ENCODE results near the gene CARD19. TPM values are rescaled to one million over a fixed set of nuclear protein-coding genes. Genes with fewer than 3 reads are reported as not detected.

CARD19 gene
- total RNA-seq, 1 experiment from 2014 or later, result 54.5 TPM

GRCh38 chr9:93087971-93088655, 7.9 kb upstream of the CARD19 start:
- Histone ChIP-seq H3K4me1 (ENCODE audit: control insufficient read depth in 1 of 2, insufficient read depth in 2 of 2, low read length in 2 of 2) (peaks cover 2 to 24% of the 10 kb centered on the region in 2 experiments), H3K36me3 (ENCODE audit: control insufficient read depth in 1 of 2, insufficient read depth in 2 of 2, low read length in 2 of 2) (peaks cover 0 to 8% of the 10 kb centered on the region in 2 experiments; a peak in 2 of 4 replicates), H3K79me2 (ENCODE audit: insufficient read depth, low read length) (no peaks in the 10 kb centered on the region), H3K9me2 (ENCODE audit: insufficient read depth) (no peaks in the 10 kb centered on the region), H2AFZ (ENCODE audit: low read depth, low read length, poor library complexity, severe bottlenecking) (no peak overlapping the region), H3K27ac (ENCODE audit: low read depth, low read length) (no peak overlapping the region), H3K9me3 (ENCODE audit: control insufficient read depth in 1 of 2, insufficient read depth in 1 of 2, low read depth in 1 of 2, low read length in 2 of 2) (peaks cover 0 to 21% of the 10 kb centered on the region in 2 experiments; a peak in 2 of 4 replicates), H3K4me3 (replicated peaks in 1 of 2; ENCODE audit: low read depth in 1 of 2, low read length in 2 of 2) (no peak overlapping the region), H3K27me3 (ENCODE audit: insufficient read depth, low read length) (no peaks in the 10 kb centered on the region), H3K4me2 (ENCODE audit: low read length) (no peak overlapping the region), H3K9ac (ENCODE audit: low read length) (no peak overlapping the region), H4K20me1 (ENCODE audit: insufficient read depth) (no peaks in the 10 kb centered on the region)
- no TSS peak for BruUV-seq (replicated peaks)
- TF ChIP-seq SP1 (IDR thresholded peaks at IDR 0.05; ENCODE audit: low read depth) (no peak), YY1 (IDR thresholded peaks at IDR 0.05; ENCODE audit: extremely low read depth, insufficient replicate concordance, low read depth, low read length) (no peak), ELF1 (IDR thresholded peaks at IDR 0.05; ENCODE audit: borderline replicate concordance, low read depth) (no peak), EGR1 (IDR thresholded peaks at IDR 0.05; ENCODE audit: low read depth) (no peak), POLR2AphosphoS5 (IDR thresholded peaks at IDR 0.05; ENCODE audit: low read depth, low read length) (no peak), ZFX (IDR thresholded peaks at IDR 0.05) (no peak), FOSL1 (IDR thresholded peaks at IDR 0.05; ENCODE audit: low read depth) (no peak), CEBPB (IDR thresholded peaks at IDR 0.05; ENCODE audit: low read depth) (no peak), TCF7L2 (IDR thresholded peaks at IDR 0.05; ENCODE audit: borderline replicate concordance, extremely low read depth, insufficient read depth, insufficient read length) (no peak), POLR2A (IDR thresholded peaks at IDR 0.05; ENCODE audit: borderline replicate concordance, extremely low read depth, insufficient read depth, insufficient read length) (no peak), EZH2phosphoT487 (IDR thresholded peaks at IDR 0.05; ENCODE audit: borderline replicate concordance) (no peak), EZH2 (IDR thresholded peaks at IDR 0.05) (no peak)
- TF ChIP-seq, protein P1, sequence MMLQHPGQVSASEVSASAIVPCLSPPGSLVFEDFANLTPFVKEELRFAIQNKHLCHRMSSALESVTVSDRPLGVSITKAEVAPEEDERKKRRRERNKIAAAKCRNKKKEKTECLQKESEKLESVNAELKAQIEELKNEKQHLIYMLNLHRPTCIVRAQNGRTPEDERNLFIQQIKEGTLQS (IDR thresholded peaks at IDR 0.05), result no peak
- TF ChIP-seq, protein P2, sequence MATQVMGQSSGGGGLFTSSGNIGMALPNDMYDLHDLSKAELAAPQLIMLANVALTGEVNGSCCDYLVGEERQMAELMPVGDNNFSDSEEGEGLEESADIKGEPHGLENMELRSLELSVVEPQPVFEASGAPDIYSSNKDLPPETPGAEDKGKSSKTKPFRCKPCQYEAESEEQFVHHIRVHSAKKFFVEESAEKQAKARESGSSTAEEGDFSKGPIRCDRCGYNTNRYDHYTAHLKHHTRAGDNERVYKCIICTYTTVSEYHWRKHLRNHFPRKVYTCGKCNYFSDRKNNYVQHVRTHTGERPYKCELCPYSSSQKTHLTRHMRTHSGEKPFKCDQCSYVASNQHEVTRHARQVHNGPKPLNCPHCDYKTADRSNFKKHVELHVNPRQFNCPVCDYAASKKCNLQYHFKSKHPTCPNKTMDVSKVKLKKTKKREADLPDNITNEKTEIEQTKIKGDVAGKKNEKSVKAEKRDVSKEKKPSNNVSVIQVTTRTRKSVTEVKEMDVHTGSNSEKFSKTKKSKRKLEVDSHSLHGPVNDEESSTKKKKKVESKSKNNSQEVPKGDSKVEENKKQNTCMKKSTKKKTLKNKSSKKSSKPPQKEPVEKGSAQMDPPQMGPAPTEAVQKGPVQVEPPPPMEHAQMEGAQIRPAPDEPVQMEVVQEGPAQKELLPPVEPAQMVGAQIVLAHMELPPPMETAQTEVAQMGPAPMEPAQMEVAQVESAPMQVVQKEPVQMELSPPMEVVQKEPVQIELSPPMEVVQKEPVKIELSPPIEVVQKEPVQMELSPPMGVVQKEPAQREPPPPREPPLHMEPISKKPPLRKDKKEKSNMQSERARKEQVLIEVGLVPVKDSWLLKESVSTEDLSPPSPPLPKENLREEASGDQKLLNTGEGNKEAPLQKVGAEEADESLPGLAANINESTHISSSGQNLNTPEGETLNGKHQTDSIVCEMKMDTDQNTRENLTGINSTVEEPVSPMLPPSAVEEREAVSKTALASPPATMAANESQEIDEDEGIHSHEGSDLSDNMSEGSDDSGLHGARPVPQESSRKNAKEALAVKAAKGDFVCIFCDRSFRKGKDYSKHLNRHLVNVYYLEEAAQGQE (IDR thresholded peaks at IDR 0.05; ENCODE audit: low read depth), result no peak
- ATAC-seq, result no peak
- RAD21 ChIA-PET (ENCODE audit: low non-redundant PET in 1 of 2, low total read pairs in 2 of 2, uncharacterized antibody in 2 of 2, unreplicated experiment in 2 of 2), result interaction anchor here in 1 of 2 experiments (0.5 kb wide), 1 partner anchor 21 kb away, joined by 3 read pairs; no protein-coding TSS in a partner anchor
- POLR2A ChIA-PET, result no interaction called here
- intact Hi-C loops (cut with micrococcal nuclease), result no loop called here
- DNase-seq (ENCODE audit: low read depth, low spot score), result no peak
- CTCF ChIA-PET, result no interaction called here
